Sciatic nerve (tissue), 2 donors: Measurements from ENCODE around the gene RAB26. TPM values are rescaled to one million over a fixed set of nuclear protein-coding genes. Genes with fewer than 3 reads are reported as not detected.
"Not testable (repeated sequence)": the region's sequence is repeated elsewhere in the genome, so short reads cannot be mapped to it uniquely, and the experiment has no call there.

Source experiments
- ATAC-seq: fragments of 200-7000 bp; cut with Tn5 transposase; one replicate; pipeline ENCODE4 v1.9.1; 2020; ENCODE audit warnings: mild to moderate bottlenecking, moderate library complexity
- DNase-seq: peaks from one replicate; pipeline ENCODE4 v3.0.0-alpha.2; 2020; ENCODE audit warnings: low spot score
- intact Hi-C: fragments of 100-400 bp; cut with DNase I; formaldehyde crosslinking; loops from one replicate; pipeline ENCODE4 v1.14.2; 2022
- total RNA-seq: library from RNA; stranded (reverse); fragmentation: NEBNext Ultra II Directional; extraction: Animal tissue kit (Norgen Biotek cat#: 25700); gene quantifications from one replicate; pipeline ENCODE4 v1.2.1, GENCODE V29; 2021
- donor health status: DM: no; HTN: no; CAD: no.
- donor health status: DM: no; HTN: no; CAD: no.

The RAB26 gene
- total RNA-seq, 1 donor from 2014 or later = 0.40 TPM

- intact Hi-C loops = no loop called here
- DNase-seq (no peak), ATAC-seq (no peak)
Observed at GRCh38 chr16:2187212-2187611, 38.8 kb downstream of the RAB26 start.

DNA sequence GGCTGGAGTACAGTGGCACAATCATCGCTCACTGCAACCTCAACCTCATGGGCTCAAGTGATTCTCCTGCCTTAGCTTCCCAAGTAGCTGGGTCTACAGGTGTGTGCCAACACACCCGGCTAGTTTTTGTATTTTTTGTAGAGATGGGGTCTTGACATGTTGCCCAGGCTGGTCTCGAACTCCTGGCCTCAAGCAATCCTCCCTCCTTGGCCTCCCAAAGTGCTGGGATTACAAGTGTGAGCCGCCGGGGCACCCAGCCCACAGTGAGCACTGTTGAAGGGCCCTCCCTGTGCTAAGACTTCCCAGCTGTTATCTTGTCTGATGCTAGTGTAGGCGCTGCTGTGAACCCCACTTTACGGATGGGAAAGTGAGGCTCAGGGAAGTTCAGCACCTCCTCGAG lies 40.0 kb downstream of the RAB26 start:
- no peak for DNase-seq
- intact Hi-C loops = no loop called here
- no peak for ATAC-seq

- ATAC-seq = no peak
- no peak for DNase-seq
- intact Hi-C loops = no loop called here
Observed at GRCh38 chr16:2189252-2189893, 40.9 kb downstream of the RAB26 start.

GRCh38 chr16:2190002-2190658 lies 41.7 kb downstream of the RAB26 start:
- DNase-seq = no peak
- ATAC-seq = no peak
- intact Hi-C loops = no loop called here

DNA sequence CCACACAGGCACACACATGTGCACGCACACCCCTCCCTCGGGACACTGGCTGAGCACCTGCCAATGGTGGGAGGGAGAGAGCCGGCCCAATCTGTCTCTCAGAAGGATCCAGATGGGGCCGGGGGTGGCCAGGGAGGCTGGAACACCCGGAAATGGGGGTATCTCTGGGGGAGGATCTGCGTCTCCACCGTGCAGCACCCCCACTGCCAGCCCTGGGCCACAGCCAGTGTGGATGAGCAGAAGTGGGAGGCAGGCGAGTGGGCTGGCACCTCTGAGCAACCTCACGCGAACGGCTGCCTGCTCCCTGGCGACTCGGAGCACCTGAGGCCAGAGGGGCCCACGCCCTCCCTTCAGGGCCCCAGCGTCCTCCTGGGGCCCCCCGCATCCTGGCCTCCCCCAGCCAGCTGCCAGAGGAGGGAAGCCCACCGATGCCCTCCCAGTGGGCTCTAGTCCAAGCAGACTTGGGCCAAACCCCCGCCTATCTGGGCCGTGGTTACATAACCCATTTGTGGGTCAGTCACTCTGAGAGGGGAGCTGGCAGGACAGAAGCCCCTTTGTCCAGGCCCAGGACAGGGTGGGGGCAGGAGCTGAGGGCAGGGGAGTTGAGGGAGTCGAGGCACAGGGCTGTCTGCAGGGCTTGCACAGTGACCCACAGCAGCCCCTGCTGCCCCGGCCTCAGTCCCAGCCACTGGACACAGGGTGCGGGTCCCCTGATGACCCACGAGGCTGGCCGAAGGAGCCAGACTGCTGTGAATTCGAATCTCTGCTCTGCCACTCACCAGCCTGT lies 42.4 kb downstream of the RAB26 start:
- ATAC-seq (peak; percentile 16), DNase-seq (no peak)
- intact Hi-C loops = no loop called here

DNA sequence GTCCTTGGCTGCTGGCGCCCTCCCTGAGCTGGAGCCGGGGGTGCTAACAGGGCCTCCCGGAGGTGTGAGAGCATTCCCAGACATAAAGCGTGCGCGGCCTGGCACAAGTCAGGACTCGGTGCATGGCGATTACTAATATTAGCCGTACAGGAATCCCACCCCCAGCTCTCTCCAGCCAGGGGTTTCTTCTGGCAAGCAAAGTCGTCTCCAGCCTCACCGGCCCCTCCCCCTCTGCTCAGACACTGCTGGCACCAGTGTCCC lies 43.0 kb downstream of the RAB26 start:
- DNase-seq (no peak), ATAC-seq (no peak)
- intact Hi-C loops = no loop called here

DNA sequence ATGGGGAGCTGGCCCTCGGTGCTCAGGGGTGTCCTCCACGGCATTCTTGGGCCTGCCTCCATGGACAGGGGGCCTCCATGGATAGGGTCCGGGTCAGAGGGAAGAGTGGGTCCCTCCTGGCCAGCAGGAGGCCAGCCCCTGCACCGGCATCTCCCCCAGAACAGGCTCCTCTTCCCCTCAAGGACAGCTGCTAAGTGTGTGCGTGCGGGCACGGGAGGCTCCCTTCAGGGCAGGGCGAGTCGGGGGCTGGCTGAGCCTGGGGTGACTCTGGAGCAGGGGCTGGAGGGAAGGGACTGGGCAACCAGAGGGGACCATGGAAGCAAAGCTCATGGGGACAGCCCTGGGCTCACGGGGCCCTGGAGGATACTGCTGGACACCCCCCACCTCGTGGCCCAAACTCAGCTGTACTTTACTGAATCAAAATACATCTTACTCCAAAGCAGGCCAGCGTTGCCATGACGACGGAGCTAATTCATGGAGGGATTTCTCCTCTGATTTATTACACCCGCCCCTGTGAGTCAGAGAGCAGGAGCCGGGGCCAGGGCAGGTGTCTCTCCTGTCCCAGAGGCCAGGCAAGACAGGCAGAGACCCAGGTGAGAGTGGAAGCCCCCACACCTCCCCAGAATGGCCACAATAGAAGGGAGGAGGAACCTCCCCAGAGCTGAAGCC lies 45.9 kb downstream of the RAB26 start:
- no peak for DNase-seq
- intact Hi-C loops = no loop called here
- ATAC-seq = no peak

DNA sequence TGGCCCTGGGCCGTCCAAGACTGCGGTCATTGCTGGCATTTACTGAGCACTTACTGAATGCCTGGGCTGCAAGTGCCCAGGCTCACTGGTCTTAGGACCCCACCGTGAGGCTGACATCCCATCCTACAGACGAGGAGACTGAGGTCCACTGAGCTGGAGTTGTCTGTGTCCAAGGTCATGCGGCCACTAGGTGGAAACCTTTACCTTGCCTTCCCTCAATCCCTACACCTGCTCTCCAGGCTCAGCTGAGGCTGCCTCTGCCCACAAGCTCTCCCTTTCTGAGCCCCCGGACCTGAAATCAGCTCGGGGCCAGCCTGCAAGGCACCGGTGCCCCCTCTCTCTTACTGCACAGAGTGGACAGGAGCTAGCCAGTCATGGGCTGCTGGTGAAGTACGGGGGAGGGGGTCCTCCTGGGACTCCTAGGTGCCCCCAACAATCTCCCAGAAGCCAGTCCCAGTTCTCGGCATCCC lies 46.5 kb downstream of the RAB26 start:
- no peak for DNase-seq
- intact Hi-C loops = no loop called here
- peak; percentile 27 for ATAC-seq

GRCh38 chr16:2195322-2196161 lies 47.1 kb downstream of the RAB26 start:
- ATAC-seq (peak; percentile 6), DNase-seq (no peak)
- intact Hi-C loops = no loop called here

DNA sequence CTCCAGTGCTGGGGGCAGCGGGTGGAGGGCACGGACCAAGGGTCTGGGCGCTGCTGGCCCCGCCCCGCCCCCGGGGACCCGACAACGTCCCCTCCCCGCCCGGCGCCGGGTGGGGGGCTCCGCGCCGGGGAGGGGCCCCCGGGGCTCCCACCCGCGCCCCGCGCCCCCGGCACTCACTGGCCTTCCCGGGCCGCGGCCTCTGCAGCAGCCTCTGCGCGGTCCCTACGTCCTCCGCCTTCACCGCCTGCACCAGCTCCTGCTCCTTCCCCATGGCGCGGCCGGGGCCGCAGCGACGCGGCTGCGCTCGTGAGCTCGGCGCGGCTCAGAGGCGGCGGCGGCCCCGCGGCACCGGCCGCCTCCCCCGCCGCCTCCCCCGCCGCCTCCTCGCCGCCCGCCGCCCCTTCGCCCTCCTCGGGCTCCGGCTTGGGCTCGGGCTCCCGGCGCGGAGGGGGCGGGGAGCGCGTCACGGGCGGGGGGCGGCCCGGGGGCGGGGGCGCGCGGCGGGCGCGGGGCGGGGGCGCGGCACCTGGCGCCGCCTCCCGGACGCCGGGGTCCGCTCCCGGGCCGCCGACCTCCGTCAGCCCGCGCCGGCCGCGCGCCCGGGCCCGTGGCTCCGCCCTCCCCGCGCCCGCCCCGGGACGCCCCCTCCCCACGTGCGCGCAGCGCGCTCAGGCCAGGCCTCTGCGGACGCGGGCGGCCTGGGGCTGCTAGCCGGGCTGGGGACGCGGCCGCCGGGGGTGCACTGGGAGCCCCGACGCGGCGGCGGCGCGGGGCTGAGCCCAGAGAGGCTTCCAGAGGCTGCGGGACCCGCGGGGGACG lies 47.9 kb downstream of the RAB26 start, which contains the start of gene CASKIN1:
CASKIN1 (minus strand) TSS at position 444 of the 819 bp plus-strand sequence; CDS start at position 271, 173 bp downstream.
- ATAC-seq (no peak), DNase-seq (no peak)
- intact Hi-C loops = no loop called here

- DNase-seq = no peak
- no peak for ATAC-seq
- intact Hi-C loops = no loop called here
Observed at GRCh38 chr16:2196981-2197511, 48.6 kb downstream of the RAB26 start.

DNA sequence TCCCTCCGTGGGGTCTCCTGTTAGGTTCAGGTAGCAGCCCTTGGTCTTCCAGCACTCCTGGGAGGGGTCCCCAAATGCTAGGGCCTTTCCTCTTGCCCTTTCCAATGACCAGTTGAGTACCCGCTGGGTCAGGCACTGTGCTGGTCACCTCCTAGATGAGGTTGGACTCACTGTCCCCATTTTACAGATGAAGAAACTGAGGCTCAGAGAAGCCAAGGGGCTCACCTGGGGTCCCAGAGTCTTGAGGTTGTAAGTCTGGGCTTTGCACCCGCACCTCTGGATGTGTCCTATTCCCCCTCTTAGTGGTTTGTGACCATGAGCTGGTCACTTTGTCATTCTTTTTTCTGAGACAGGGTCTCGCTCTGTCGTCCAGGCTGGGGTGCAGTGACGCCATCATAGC lies 49.3 kb downstream of the RAB26 start:
- ATAC-seq (no peak), DNase-seq (no peak)
- intact Hi-C loops = no loop called here

DNA sequence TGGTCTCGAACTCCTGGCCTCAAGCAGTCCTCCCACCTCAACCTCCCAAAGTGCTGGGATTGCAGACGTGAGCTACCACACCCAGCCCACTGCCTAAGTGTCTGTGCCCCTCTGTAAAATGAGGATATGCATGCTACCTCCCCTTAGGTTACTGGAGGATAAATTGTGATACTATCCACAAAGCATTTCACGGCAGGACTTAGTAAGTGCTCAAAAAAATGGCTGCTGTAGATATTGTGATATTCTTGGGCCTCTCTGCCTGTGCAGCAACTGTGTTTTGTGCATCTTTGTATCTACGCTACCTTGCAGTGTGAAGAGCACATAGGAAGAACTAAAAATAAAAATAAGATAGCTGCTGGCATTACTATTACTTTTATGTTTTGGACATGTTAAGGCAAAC lies 49.9 kb downstream of the RAB26 start:
- DNase-seq = no peak
- intact Hi-C loops = no loop called here
- no peak for ATAC-seq

GRCh38 chr16:2199095-2199494 lies 50.7 kb downstream of the RAB26 start:
- intact Hi-C loops = no loop called here
- DNase-seq (no peak), ATAC-seq (no peak)

GRCh38 chr16:2199621-2200139 lies 51.3 kb downstream of the RAB26 start:
- ATAC-seq (no peak), DNase-seq (no peak)
- intact Hi-C loops = no loop called here

DNA sequence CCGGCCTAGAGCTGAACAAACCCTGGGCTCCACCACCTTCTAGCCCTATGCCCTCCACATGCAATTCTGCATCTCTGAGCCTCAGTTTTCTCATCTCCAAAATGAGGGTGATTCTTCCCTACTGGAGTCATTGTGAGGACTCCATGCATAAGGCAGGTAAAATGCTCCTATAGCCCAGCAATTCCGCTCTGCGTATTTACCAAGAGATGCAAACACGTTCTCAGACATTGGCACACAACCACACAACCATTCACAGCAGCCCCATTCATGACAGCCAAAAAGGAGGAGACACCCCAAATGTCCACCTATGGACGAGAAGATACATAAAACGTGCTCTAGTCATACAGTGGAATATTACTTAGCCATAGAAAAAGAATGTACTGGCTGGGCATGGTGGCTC lies 51.9 kb downstream of the RAB26 start:
- ATAC-seq (no peak), DNase-seq (no peak)
- intact Hi-C loops = no loop called here

GRCh38 chr16:2203119-2203688 lies 54.8 kb downstream of the RAB26 start:
- ATAC-seq, DNase-seq, intact Hi-C loops: not testable (repeated sequence)
